HL-60 (cell line): Measurements from ENCODE around the gene PLA2G4B.

Source experiments
- DNase-seq, 2 experiments: peaks; one replicate each; pipeline ENCODE4 v3.0.0-alpha.2; 2010 to 2020; ENCODE audit warnings: low read depth in 1 of 2, low spot score in 1 of 2
- H3K27ac ChIP-seq: fragments of 250-450 bp; sonication (Bioruptor Pico); replicated peaks from 2 replicates; pipeline ENCODE4 v1.5.1; 2020; ENCODE audit warnings: mild to moderate bottlenecking, moderate library complexity
- H3K27me3 ChIP-seq: fragments of 250-450 bp; sonication (Bioruptor Pico); 2 replicates; pipeline ENCODE4 v1.5.1; 2021; ENCODE audit warnings: mild to moderate bottlenecking, moderate library complexity; ENCODE audit not compliant: insufficient read depth, poor library complexity, severe bottlenecking
- H3K4me3 ChIP-seq: replicated peaks from 2 replicates; pipeline ENCODE4 v1.5.1; 2011; ENCODE audit warnings: mild to moderate bottlenecking, control low read depth, low read length; ENCODE audit not compliant: insufficient read depth
- CTCF ChIP-seq: IDR thresholded peaks from one replicate; pipeline ENCODE4 v1.5.1; 2011; ENCODE audit warnings: low read length, control low read depth, inconsistent platforms; ENCODE audit not compliant: insufficient read depth
- GABPA ChIP-seq: IDR thresholded peaks from 2 replicates; pipeline ENCODE4 v1.6.1; 2012; ENCODE audit warnings: low read depth
- POLR2AphosphoS5 ChIP-seq: IDR thresholded peaks from 2 replicates; pipeline ENCODE4 v1.6.1; 2012; ENCODE audit warnings: low read depth
- SPI1 ChIP-seq: IDR thresholded peaks from 2 replicates; pipeline ENCODE4 v1.6.1; 2012; ENCODE audit warnings: low read depth, mild to moderate bottlenecking, borderline replicate concordance
- TF ChIP-seq, protein P1 (sequence below): IDR thresholded peaks from 2 replicates; pipeline ENCODE4 v1.6.1; 2012; ENCODE audit warnings: low read depth; ENCODE audit not compliant: insufficient replicate concordance

Gene PLA2G4B

GRCh38 chr15:41873711-41874110 lies 35.1 kb downstream of the PLA2G4B start:
- Histone ChIP-seq H3K27ac (no peak overlapping the region), H3K4me3 (no peak overlapping the region), H3K27me3 (no peaks in the 10 kb centered on the region)
- no peak for DNase-seq
- TF ChIP-seq, protein P1, sequence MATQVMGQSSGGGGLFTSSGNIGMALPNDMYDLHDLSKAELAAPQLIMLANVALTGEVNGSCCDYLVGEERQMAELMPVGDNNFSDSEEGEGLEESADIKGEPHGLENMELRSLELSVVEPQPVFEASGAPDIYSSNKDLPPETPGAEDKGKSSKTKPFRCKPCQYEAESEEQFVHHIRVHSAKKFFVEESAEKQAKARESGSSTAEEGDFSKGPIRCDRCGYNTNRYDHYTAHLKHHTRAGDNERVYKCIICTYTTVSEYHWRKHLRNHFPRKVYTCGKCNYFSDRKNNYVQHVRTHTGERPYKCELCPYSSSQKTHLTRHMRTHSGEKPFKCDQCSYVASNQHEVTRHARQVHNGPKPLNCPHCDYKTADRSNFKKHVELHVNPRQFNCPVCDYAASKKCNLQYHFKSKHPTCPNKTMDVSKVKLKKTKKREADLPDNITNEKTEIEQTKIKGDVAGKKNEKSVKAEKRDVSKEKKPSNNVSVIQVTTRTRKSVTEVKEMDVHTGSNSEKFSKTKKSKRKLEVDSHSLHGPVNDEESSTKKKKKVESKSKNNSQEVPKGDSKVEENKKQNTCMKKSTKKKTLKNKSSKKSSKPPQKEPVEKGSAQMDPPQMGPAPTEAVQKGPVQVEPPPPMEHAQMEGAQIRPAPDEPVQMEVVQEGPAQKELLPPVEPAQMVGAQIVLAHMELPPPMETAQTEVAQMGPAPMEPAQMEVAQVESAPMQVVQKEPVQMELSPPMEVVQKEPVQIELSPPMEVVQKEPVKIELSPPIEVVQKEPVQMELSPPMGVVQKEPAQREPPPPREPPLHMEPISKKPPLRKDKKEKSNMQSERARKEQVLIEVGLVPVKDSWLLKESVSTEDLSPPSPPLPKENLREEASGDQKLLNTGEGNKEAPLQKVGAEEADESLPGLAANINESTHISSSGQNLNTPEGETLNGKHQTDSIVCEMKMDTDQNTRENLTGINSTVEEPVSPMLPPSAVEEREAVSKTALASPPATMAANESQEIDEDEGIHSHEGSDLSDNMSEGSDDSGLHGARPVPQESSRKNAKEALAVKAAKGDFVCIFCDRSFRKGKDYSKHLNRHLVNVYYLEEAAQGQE: no peak
- TF ChIP-seq SPI1: no peak
- TF ChIP-seq POLR2AphosphoS5: no peak
- TF ChIP-seq CTCF: no peak
- TF ChIP-seq GABPA: no peak

GRCh38 chr15:41874736-41875135 lies 36.1 kb downstream of the PLA2G4B start:
- DNase-seq: no peak
- H3K4me3 ChIP-seq: no peak overlapping the region
- no peak for TF ChIP-seq SPI1
- TF ChIP-seq GABPA: no peak

DNA sequence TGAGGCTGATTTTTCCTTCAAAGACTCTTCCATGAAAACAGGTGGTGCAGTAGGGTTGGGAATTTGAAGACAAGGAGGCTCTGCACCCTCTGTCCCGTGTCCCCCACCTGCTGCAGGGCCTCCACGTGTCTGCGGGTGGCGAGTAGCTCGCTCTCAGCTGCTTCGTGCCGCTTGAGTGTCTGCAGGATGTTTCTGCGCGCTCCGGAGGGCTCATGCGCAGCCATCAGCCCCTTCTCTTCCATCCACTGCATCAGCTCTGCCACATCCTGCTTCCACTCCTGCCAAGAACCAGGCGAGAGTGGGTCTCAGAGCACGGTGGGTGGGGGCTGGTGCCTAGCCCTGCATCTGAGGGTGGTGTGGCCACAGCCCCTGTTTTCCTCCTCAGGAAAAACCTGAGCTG lies 37.4 kb downstream of the PLA2G4B start:
- Histone ChIP-seq H3K27ac (no peak overlapping the region), H3K4me3 (no peak overlapping the region), H3K27me3 (no peaks in the 10 kb centered on the region)
- TF ChIP-seq, protein P1: no peak
- TF ChIP-seq SPI1: no peak
- no peak for TF ChIP-seq CTCF
- TF ChIP-seq POLR2AphosphoS5: no peak
- no peak for TF ChIP-seq GABPA
- no peak for DNase-seq

More at GRCh38 chr15:41874736-41875135, 36.1 kb downstream of the PLA2G4B start:
- Histone ChIP-seq H3K27me3 (no peaks in the 10 kb centered on the region), H3K27ac (no peak overlapping the region)

GRCh38 chr15:41876689-41877088 lies 38.0 kb downstream of the PLA2G4B start:
- TF ChIP-seq CTCF: no peak
- TF ChIP-seq POLR2AphosphoS5: no peak
- TF ChIP-seq, protein P1: no peak
- no peak for TF ChIP-seq GABPA
- no peak for TF ChIP-seq SPI1
- Histone ChIP-seq H3K4me3 (no peak overlapping the region), H3K27me3 (no peaks in the 10 kb centered on the region), H3K27ac (no peak overlapping the region)
- DNase-seq: no peak
